ENCODE results near the gene PADI3.

- TF ChIP-seq CTCF (optimal IDR thresholded peaks at IDR 0.05 in 1 of 3, IDR thresholded peaks at IDR 0.05 in 1 of 3, conservative IDR thresholded peaks at IDR 0.05 in 1 of 3; ENCODE audit: extremely low read depth in 1 of 3, insufficient read depth in 2 of 3, low read length in 3 of 3) (no peak), EZH2 (IDR thresholded peaks at IDR 0.05; ENCODE audit: low read length) (no peak)
These were observed 84.2 kb downstream of the PADI3 start for GRCh38 chr1:17333081-17333480.
